Neural cell (in vitro differentiated cells): ENCODE measurements around the gene SLC25A42.

ENCODE experiments used
- CTCF ChIP-seq: fragments of 450-650 bp; IDR thresholded peaks from 2 replicates; pipeline ENCODE4 v1.5.1; 2014; ENCODE audit warnings: antibody characterized with exemption, mild to moderate bottlenecking, moderate library complexity; ENCODE audit not compliant: poor library complexity, severe bottlenecking
- EP300 ChIP-seq: fragments of 450-650 bp; conservative IDR thresholded peaks from 2 replicates; pipeline ENCODE4 v1.6.1; 2014; ENCODE audit warnings: antibody characterized with exemption, mild to moderate bottlenecking, moderate library complexity; ENCODE audit not compliant: poor library complexity, severe bottlenecking
- EZH2 ChIP-seq: fragments of 200-600, 300-800 bp; shearing (Covaris generic), sonication (generic); IDR thresholded peaks from 2 replicates; pipeline ENCODE4 v1.6.1; 2014; ENCODE audit warnings: antibody characterized with exemption, low read length, borderline replicate concordance, mild to moderate bottlenecking; ENCODE audit not compliant: insufficient read depth, poor library complexity, severe bottlenecking
- POLR2AphosphoS5 ChIP-seq: IDR thresholded peaks from 2 replicates; pipeline ENCODE4 v1.6.1; 2012
- RAD21 ChIP-seq: fragments of 450-650 bp; conservative IDR thresholded peaks from 2 replicates; pipeline ENCODE4 v1.6.1; 2014; ENCODE audit warnings: antibody characterized with exemption, mild to moderate bottlenecking, moderate library complexity
- REST ChIP-seq: IDR thresholded peaks from 2 replicates; pipeline ENCODE4 v1.6.1; 2012; ENCODE audit warnings: borderline replicate concordance
- SMC3 ChIP-seq: fragments of 450-650 bp; conservative IDR thresholded peaks from 2 replicates; pipeline ENCODE4 v1.6.1; 2014; ENCODE audit warnings: antibody characterized with exemption, mild to moderate bottlenecking, moderate library complexity; ENCODE audit not compliant: poor library complexity

- TF ChIP-seq CTCF (no peak), EP300 (no peak), EZH2 (no peak), REST (no peak), POLR2AphosphoS5 (no peak), SMC3 (no peak), RAD21 (no peak)
These were observed 10.5 kb downstream of the SLC25A42 start for GRCh38 chr19:19074196-19074882.
